GM21825 (cell line): Measurements from ENCODE around the gene METTL17.
"Not testable (repeated sequence)": the region's sequence is repeated elsewhere in the genome, so short reads cannot be mapped to it uniquely, and the experiment has no call there.

Experiments used
- ATAC-seq: cut with Tn5 transposase; IDR thresholded peaks from one replicate; pipeline ENCODE4 v1.9.1; 2021; ENCODE audit warnings: mild to moderate bottlenecking, moderate library complexity; ENCODE audit not compliant: unreplicated experiment

Gene METTL17, protein sequence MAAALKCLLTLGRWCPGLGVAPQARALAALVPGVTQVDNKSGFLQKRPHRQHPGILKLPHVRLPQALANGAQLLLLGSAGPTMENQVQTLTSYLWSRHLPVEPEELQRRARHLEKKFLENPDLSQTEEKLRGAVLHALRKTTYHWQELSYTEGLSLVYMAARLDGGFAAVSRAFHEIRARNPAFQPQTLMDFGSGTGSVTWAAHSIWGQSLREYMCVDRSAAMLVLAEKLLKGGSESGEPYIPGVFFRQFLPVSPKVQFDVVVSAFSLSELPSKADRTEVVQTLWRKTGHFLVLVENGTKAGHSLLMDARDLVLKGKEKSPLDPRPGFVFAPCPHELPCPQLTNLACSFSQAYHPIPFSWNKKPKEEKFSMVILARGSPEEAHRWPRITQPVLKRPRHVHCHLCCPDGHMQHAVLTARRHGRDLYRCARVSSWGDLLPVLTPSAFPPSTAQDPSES

DNA sequence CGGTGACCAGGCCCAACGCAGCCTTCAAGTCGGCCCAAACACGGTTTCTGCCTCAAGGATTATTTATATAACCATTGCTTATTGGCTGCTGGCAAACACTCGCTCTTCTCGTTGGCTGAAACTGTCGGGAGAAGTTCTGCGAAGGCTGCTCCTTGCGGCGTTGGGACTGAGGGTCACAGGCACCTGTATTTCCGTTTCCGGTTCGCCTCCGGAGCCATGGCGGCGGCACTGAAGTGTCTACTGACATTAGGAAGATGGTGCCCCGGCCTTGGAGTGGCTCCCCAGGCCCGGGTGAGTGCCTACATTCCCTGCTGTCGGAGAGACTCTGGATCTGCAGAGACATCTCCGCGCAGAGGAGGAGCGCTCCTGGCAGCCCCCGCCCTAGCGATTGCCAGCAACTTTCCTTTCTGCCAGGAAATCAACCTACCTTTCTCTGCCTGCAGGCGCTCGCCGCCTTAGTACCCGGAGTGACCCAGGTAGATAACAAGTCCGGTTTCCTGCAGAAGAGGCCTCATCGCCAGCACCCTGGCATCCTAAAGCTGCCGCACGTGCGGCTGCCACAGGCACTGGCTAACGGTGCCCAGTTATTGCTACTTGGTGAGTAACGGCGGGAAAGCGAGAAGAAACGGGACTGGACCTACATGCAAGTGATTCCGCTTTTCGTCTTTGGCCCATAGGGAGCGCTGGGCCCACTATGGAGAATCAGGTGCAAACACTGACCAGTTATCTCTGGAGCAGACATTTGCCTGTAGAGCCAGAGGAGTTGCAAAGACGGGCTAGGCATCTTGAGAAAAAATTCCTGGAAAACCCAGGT is at the start of gene METTL17:
TSS of gene METTL17 (plus strand) at position 194 of the 814 bp plus-strand sequence. CDS start at position 217, 23 bp downstream.
- ATAC-seq: peak; percentile 92

DNA sequence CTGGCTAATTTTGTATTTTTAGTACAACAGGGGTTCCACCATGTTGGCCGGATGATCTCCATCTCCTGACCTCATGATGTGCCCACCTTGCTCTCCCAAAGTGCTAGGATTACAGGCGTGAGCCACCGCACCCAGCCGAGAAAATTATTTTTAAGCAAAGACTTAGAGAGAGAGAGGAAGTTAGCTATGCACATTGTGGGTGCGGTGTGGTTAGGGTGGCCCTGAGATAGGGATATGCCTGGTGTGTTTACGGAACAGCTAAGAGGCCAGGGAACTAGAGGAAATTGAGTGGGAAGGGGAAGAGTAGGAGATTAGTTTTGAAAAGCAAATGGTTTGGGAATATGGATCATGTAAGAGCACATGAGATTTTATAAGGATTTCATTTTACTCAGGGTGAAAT is 44.6 kb upstream of the METTL17 start:
- ATAC-seq: not testable (repeated sequence)

DNA sequence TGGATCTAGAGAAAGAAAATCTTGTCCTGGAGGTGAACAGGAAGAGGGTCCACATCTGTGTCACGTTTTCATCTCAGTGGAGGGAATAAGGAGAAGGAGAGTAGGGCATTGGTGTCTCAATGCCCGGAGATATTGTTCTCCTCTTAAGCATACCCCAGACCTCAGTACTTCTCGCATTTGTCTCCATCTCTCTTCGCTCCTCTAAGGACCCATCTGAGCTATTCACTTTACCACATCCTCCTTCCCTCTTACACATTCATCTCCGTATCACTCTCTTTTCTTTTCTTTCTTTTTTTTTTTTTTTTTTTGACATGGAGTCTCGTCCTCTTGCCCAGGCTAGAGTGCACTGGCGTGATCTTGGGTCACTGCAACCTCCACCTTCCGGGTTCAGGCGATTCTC is 43.1 kb upstream of the METTL17 start:
- not testable (repeated sequence) for ATAC-seq

DNA sequence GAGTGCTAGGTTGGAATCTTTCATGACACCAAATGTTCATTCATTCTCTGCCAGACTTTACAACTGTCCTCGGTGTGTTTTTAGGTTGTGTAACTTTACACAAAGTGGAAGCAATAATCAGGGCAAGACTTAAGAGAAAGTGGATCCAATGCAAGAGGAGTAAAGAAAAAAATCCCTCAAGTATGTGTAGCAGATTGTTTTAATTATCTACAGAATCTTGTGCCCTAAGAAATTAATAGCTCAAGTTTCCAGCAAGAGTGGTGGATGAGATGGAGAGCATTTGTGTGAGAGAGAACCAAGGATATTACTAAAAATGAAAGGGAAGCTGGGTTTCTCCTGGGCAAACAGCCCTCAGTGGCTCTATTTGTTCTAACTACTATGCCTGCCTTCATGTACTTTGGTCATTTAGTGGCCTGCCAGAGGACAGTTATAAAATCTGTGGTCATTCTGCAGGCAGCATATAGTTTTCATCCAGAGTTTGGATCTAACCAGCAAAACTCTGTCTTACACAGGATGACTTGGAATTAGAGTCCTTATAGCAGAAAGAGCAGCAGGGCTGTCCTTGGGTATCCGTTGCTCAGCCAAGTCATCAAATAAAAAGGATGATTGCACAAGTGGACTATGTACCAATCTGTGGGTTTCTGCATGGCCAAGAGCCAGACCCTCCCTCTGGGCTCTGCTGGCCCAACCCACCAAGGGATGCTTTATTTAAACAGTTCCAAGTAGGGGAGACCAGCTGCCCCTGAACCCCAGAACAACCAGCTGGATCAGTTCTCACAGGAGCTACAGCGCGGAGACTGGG is 34.8 kb upstream of the METTL17 start, which contains the start of gene RNASE2:
TSS of gene RNASE2 (plus strand) at position 752 of the 802 bp plus-strand sequence. CDS start 285 bp downstream, outside the sequence.
- ATAC-seq: not testable (repeated sequence)

DNA sequence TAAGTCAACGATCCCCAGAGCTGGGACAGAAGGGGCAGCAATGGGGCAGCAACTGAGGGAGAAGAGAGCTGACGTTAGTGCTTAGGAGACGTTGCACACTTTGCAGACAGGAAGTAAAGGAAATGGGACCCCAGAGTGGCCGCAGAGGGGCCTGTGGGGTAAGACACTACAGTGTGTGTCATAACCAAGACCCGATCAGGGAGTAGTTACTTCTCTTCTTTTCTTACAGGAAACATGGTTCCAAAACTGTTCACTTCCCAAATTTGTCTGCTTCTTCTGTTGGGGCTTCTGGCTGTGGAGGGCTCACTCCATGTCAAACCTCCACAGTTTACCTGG is 34.3 kb upstream of the METTL17 start:
- not testable (repeated sequence) for ATAC-seq

DNA sequence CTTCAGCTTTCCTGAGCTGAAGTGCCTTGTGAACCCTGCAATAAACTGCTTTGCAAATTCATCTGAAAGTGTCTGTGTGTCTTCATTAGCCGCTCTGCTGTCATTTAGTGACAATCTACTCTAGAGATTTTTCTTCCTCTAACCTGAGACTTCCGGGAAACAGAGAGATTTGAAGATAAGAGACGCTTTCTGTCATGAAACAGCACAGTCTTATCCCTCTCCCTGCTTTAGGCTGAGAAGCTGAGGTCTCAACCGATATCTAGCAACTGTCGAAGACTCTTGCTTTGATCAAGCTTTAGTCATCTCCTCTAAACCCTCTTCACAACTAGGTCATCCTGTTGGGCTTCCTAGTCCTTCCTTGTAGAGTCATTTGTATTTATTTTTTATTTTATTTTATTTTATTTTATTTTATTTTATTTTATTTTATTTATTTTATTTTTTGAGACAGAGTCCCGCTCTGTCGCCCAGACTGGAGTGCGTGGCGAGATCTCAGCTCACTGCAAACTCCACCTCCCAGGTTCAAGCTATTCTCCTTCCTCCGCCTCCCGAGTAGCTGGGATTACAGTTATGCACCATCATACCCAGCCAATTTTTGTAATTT is 33.3 kb upstream of the METTL17 start:
- ATAC-seq: no peak

DNA sequence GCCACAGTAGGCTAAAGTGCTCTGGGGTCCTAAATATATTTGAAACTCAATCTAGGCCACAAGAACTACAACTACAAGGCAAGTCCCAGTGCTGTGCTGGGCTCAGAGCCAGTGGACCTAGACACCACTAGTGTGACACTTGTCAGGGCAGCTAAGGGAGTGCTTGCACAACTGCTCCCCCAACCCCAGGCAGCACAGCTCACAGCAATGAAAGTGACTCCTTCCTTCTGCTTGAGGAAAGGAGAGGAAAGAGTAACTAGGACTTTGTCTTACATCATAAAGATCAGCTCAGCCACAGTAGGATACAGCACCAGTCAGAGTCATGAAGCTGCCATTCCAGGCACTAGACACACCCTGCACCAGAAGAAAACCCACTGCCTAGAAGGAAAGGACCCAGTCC is 30.8 kb upstream of the METTL17 start:
- not testable (repeated sequence) for ATAC-seq

DNA sequence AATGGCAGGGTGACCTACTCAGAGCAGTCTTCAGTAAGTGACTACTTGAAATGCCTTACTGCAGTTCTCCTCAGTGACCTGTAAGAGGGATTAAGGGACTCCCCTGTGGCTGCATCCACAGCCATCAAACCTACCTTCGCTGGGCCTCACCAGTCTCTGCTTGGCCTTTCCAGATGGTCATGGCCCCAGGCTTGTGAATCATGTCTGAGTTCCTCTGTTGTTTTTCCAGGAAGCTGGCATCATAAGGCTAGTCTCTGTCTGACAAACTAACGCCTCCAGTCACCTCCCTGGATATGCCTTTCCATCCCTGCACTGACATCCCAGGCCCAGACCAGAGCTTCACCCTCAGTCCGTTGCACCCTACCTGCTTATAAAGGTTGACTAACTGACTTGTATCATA is 20.4 kb upstream of the METTL17 start:
- no peak for ATAC-seq

DNA sequence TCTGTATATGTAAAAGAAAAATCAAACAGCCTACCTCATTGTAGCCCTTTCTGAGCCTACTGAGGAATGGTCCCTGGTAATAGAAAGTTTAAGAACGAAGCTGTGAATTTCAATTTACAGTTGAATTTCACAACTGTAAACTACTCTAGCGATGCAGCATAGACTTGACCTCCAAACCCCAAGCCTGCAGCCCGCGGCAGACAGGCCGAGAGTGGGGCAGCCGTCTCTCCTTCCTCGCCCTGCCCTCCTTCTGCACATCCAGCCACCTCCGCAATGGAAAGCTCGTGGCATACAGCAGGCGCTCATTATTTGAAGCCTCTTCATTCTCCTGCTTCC is 19.2 kb upstream of the METTL17 start:
- ATAC-seq: no peak

DNA sequence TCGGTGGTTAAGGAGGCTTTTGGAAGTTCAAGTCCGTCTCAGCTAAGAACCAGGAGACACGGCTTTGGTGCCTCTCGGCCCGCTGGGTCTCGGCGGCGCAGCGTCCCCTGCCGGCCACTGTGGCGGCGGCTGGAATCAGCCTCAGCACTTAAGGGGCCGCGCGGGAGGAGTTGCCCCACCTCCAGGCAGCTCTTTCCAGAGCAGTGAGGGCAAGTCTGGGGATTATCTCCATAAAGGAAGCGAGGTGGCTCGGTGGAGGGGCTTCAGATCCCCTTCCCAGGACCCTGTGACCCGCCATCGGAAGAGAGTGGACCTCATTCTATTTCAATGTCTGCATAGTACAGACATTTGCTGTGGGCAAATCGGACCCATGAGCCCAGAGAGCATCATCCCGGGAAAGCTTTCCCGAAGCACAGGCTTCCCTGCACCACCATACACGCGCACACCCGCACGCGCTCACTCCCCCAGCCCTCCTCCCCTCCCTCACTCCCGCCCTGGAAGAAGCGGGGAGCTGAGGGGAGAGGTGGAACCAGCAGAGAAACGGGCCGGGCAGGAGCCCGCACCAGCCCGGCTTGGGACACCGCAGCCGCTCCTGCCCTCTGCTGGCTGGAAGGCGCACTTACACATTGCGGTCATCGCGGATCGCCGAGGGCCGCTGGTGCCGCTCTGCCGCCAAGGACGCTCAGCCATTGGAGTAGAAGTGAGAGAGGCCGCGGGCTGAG is 18.6 kb upstream of the METTL17 start:
- peak; percentile 92 for ATAC-seq

DNA sequence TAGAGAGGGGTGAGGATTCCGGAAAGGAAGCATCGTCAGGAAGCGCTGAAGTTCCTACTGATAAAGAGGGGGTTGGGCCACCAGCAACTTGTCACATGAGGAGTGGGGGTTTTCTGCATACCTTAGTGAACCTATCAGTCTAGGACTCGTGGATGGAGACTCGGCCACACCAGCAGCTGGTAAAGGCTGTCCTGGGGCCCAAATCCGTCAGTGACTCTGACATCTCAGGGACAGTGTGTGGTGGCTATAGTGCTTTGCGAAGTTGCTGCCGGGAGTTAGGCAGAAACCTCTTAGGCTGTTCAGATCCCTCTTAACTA is 18.1 kb upstream of the METTL17 start:
- ATAC-seq: no peak

DNA sequence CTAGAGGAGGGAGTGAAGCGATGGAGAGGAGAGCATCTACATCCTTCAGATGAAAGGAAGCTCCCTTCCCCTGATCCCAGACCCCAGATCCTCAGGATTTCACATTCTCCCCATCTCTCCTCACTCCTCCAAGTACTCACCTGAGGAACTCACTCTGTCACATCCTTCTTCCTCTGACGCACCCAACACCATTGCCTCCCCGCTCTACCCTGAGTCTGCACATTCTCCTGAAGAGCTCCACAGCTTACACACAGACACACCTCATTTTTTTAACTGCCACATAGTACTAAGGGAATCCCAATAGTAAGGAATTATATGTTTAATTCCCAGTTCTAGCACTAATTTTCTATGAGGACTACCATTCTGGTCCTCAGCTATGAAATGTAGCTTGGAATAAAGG is 16.3 kb upstream of the METTL17 start:
- no peak for ATAC-seq

DNA sequence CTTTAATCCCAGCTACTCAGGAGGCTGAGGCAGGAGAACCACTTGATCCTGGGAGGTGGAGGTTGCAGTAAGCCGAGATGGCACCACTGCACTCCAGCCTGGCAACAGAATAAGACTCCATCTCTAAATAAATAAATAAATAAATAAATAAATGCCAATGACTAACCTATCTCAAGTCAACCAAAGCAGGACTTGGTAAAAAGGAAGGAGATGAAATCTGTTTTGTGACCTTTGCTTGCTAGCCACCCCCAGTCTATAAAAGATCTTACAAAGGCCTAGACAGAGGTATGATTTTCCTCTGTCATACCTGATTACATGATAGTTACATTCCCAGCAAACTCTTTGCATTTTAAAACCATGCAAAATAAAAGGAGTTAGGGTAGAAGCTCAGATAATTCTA is 13.5 kb upstream of the METTL17 start:
- no peak for ATAC-seq

DNA sequence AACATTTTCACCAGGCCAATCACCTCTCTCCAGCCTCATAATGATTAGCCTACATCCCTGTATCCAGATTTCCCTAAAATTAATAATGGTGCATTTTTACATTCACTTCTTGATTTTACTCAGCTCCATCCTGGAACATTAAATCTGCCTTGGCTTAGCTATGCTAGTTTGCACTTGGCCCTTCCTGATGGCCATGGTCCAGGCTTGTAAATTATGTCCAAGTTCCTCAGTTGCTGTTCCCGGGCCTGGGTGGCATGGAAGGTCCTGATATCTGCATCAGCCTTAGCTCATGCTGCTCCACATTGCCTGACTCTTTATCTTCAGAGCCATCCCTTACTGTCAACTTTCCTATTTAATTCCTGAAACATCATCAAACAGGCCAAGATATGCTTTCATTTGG is 11.1 kb upstream of the METTL17 start:
- ATAC-seq: no peak

DNA sequence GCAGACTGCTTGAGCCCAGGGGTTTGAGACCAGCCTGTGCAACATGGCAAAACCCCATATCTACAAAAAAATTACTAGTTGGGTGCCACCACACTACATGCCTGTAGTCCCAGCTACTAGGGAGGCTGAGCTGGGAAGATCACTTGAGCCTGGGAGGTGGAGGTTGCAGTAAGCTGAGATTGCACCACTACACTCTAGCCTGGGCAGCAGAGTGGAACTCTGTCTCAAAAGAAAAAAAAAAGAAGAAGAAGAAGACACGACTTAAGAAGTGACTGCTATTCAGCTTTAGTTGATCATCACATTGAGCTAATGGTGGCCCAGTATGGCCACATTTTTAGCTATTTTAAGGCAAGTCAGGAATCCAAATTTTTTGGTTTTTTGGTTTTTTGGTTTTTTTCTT is 8.9 kb upstream of the METTL17 start:
- ATAC-seq: no peak

DNA sequence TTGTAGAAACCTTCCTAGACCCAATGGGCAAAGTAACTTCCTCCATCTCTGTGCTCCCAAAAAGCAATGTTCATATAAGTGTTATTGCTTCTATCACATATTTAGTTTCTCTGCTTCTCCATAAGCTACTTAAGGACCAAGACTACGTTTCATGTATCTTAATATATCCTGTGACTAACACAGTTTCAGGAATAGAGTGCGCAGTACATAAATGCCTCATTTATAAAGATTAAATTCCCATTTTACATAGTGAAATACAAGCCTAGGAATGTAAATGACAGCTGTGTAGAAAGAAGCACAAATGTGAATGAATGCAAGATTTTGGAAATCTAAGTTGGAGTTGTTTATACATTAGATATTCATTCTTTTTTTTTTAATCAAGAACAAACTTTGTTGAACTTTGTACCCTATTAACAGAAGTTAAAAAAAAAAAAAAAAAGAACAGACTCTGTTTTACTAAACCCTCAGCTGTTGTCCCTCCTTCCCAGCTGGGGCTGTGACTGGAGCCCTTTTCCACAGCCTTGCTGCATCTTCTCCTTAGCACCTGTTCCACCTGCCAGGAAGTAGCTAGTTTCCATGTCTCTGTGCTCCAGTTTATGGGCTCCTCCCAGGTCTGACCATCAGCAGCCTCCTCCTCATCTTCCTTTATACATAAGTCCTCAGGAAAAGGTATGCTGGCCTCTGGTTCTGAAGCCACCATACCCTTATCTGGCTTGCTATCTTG is 7.0 kb upstream of the METTL17 start:
- ATAC-seq: no peak

DNA sequence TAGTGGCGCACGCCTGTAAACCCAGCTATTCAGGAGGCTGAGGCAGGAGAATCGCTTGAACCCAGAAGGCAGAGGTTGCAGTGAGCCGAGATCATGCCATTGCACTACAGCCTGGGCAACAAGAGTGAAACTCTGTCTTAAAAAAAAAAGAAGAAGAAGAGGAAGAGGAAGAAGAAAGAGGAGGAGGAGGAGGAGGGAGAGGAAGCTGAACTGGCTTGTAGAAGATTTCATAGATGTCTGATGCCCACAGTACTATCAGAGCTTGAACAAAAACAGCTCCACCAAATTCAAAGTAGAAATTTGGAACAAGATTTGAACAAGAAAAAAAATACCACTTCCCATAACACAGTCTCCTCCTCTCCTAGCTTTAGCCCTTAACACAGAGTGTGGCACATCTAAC is 4.1 kb upstream of the METTL17 start:
- ATAC-seq: not testable (repeated sequence)

DNA sequence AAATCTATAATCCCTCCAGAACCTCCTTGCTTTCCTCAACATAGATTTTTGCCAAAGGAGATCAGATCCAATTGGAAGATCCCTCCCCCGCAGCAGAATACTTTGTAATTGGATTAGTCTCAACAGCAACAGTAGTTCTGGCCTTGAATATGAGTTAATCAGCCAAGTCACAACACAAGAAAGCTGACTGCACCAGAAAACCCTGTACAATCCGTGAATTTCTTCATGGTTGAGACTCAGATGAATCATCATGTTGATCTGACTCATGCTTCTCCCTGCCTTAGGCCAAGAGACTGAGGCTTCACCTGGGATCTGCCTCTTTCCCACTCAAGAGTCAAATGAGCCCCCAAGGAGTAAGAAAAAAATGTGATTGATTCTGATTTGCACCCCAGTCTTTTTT is 3.0 kb upstream of the METTL17 start:
- no peak for ATAC-seq

DNA sequence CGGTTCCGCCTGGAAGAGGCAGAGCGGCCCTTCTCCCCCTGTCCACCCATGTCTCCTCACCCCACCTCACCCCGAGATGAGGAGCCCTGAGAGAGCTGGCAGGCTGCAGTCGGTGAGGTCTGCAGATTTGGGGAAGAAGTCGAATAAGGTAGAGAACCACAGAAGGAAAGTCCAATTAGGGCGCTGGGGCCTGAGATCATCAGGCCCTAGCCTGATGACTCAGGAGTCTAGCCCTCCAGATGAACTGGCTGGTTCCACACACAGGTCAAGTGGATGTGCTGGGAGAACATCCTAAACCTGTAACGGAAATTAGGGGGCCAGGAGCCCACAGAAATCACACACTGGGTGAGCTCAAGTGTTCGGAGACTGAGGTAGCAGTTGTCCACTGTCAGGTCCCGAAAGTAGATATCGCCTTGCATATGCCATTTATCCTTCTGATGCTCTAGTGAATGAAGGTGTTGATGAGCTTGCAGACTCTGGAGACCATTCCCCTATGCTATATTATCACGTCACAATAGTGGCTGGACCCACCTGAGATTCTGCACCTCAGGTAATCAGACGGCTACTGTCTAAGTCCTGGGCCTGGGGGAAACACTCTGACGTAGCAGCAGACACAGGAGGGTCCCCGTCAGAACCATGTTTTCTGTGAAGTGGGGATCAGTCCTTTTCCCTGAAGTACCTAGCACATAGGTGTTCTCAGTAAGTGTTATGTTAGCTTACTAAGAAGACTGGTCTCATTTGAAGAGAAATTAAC is 886 bp upstream of the METTL17 start:
- no peak for ATAC-seq
